WTC11 (cell line): ENCODE measurements around the gene CD46.

Experiments
- AFF4 ChIP-seq: sonication (generic); formaldehyde crosslinking; IDR thresholded peaks from 2 replicates; pipeline ENCODE4 v1.8.1; 2023; ENCODE audit warnings: mild to moderate bottlenecking, missing genetic modification reagents, borderline replicate concordance
- ATF2 ChIP-seq: sonication (generic); formaldehyde crosslinking; IDR thresholded peaks from 2 replicates; pipeline ENCODE4 v1.8.1; 2022; ENCODE audit warnings: low read depth, missing genetic modification reagents, borderline replicate concordance
- CREB1 ChIP-seq: sonication (generic); formaldehyde crosslinking; IDR thresholded peaks from 2 replicates; pipeline ENCODE4 v1.8.0; 2023; ENCODE audit warnings: mild to moderate bottlenecking, missing genetic modification reagents
- E2F1 ChIP-seq: sonication (generic); formaldehyde crosslinking; IDR thresholded peaks from 2 replicates; pipeline ENCODE4 v1.8.0; 2022; ENCODE audit warnings: mild to moderate bottlenecking, missing genetic modification reagents
- ELF4 ChIP-seq: sonication (generic); formaldehyde crosslinking; IDR thresholded peaks from 2 replicates; pipeline ENCODE4 v1.8.1; 2022; ENCODE audit warnings: low read depth, mild to moderate bottlenecking, moderate library complexity, missing genetic modification reagents
- ESRRA ChIP-seq: sonication (generic); formaldehyde crosslinking; IDR thresholded peaks from 2 replicates; pipeline ENCODE4 v1.8.1; 2022; ENCODE audit warnings: mild to moderate bottlenecking, missing genetic modification reagents, borderline replicate concordance
- HMGXB4 ChIP-seq: sonication (generic); formaldehyde crosslinking; IDR thresholded peaks from 2 replicates; pipeline ENCODE4 v1.8.1; 2023; ENCODE audit warnings: mild to moderate bottlenecking, moderate library complexity, missing genetic modification reagents
- JUN ChIP-seq: sonication (generic); formaldehyde crosslinking; IDR thresholded peaks from 2 replicates; pipeline ENCODE4 v1.8.0; 2023; ENCODE audit warnings: mild to moderate bottlenecking, missing genetic modification reagents
- SMAD3 ChIP-seq: sonication (generic); formaldehyde crosslinking; IDR thresholded peaks from 2 replicates; pipeline ENCODE4 v1.8.0; 2022; ENCODE audit warnings: missing genetic modification reagents, mild to moderate bottlenecking, borderline replicate concordance
- SP1 ChIP-seq: sonication (generic); formaldehyde crosslinking; conservative IDR thresholded peaks from 2 replicates; pipeline ENCODE4 v1.8.1; 2022; ENCODE audit warnings: missing genetic modification reagents
- TP53 ChIP-seq: sonication (generic); formaldehyde crosslinking; IDR thresholded peaks from 2 replicates; pipeline ENCODE4 v1.8.1; 2023; ENCODE audit warnings: mild to moderate bottlenecking, missing genetic modification reagents
- ZNF232 ChIP-seq: sonication (generic); formaldehyde crosslinking; IDR thresholded peaks from 2 replicates; pipeline ENCODE4 v1.8.0; 2022; ENCODE audit warnings: mild to moderate bottlenecking, missing genetic modification reagents
- TF ChIP-seq, protein P1 (sequence below): fragments of 200-600 bp; IDR thresholded peaks from 2 replicates; pipeline ENCODE4 v1.8.0; 2022; ENCODE audit warnings: antibody characterized with exemption
- TF ChIP-seq, protein P2 (sequence below): sonication (generic); formaldehyde crosslinking; conservative IDR thresholded peaks from 2 replicates; pipeline ENCODE4 v1.8.1; 2022; ENCODE audit warnings: mild to moderate bottlenecking, missing genetic modification reagents

DNA sequence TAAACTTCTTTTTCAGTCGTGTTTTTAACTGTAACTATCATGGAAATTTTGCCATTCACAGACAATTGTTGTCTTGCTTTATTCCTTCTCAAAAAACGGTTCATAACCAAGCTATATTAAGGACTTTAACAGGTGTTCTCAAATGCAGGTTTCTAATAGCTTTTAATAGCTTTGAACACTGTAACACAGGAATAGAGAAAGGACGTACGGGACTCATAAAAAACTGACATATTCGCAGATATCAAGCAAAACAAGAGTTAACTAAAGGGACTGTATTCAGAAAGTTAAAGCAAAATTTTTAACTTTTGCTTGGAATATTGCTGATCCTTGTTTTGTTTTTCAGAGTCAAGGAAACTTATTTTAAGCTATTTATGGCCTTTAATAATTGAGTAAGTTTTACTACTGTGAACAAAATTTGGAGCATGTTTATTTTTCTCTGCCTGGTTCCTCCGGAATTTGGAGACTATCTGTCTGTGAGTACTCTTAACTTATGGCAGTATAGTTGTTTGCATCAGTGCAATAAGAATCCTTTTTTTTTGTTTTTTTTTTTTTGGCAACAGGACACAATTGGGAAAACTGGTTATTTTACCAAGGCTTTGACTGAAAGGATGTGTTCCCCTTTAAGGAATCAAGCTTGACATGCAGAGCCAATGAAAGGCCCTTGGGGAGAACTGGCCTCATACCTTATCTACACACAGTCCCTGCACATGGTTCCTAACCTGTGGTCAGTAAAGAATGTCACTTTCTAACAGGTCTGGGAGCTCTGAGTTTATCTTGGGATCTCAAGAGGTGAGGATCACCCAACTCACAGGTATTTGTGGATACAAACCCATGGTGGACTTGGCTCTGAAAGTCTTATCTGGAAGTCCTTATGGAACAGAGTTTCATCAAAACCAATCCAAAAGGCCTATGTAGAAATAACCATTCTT lies 5.8 kb upstream of the CD46 start:
- TF ChIP-seq TP53 (CRISPR knock-in tag) (no peak), ATF2 (no peak), SP1 (CRISPR knock-in tag) (no peak), E2F1 (CRISPR knock-in tag) (no peak), AFF4 (CRISPR knock-in tag) (no peak), SMAD3 (CRISPR knock-in tag) (no peak), ELF4 (CRISPR knock-in tag) (no peak), HMGXB4 (no peak), CREB1 (CRISPR knock-in tag) (no peak), ESRRA (CRISPR knock-in tag) (no peak), JUN (CRISPR knock-in tag) (no peak), ZNF232 (no peak)
- TF ChIP-seq, protein P1, sequence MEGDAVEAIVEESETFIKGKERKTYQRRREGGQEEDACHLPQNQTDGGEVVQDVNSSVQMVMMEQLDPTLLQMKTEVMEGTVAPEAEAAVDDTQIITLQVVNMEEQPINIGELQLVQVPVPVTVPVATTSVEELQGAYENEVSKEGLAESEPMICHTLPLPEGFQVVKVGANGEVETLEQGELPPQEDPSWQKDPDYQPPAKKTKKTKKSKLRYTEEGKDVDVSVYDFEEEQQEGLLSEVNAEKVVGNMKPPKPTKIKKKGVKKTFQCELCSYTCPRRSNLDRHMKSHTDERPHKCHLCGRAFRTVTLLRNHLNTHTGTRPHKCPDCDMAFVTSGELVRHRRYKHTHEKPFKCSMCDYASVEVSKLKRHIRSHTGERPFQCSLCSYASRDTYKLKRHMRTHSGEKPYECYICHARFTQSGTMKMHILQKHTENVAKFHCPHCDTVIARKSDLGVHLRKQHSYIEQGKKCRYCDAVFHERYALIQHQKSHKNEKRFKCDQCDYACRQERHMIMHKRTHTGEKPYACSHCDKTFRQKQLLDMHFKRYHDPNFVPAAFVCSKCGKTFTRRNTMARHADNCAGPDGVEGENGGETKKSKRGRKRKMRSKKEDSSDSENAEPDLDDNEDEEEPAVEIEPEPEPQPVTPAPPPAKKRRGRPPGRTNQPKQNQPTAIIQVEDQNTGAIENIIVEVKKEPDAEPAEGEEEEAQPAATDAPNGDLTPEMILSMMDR, result no peak
- TF ChIP-seq, protein P2, sequence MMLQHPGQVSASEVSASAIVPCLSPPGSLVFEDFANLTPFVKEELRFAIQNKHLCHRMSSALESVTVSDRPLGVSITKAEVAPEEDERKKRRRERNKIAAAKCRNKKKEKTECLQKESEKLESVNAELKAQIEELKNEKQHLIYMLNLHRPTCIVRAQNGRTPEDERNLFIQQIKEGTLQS (CRISPR knock-in tag), result no peak
